SK-N-SH treated with all-trans-retinoic acid at 6 μM for 48 hours (cell line): Measurements from ENCODE around the gene ETS1.

Experiments
- ATAC-seq: fragments of 200-7000 bp; cut with Tn5 transposase; 3 replicates; pipeline ENCODE4 v1.9.1; 2020; ENCODE audit warnings: mild to moderate bottlenecking, moderate library complexity
- ARNTL ChIP-seq: fragments of 450-650 bp; formaldehyde crosslinking; IDR thresholded peaks from 2 replicates; pipeline ENCODE4 v1.5.0; 2020; ENCODE audit warnings: low read depth, mild to moderate bottlenecking, moderate library complexity, borderline replicate concordance
- BACH2 ChIP-seq: fragments of 250-450 bp; sonication (Bioruptor Pico); IDR thresholded peaks from 2 replicates; pipeline ENCODE4 v1.9.0; 2021; ENCODE audit warnings: mild to moderate bottlenecking, borderline replicate concordance
- CSDC2 ChIP-seq: fragments of 250-450 bp; sonication (Bioruptor Pico); IDR thresholded peaks from 2 replicates; pipeline ENCODE4 v1.5.0; 2020; ENCODE audit warnings: mild to moderate bottlenecking, moderate library complexity
- ESRRG ChIP-seq: fragments of 250-450 bp; sonication (Bioruptor Pico); IDR thresholded peaks from 2 replicates; pipeline ENCODE4 v1.6.1; 2021; ENCODE audit warnings: mild to moderate bottlenecking
- GLIS3 ChIP-seq: fragments of 250-450 bp; sonication (Bioruptor Pico); IDR thresholded peaks from 2 replicates; pipeline ENCODE4 v1.5.0; 2020; ENCODE audit warnings: mild to moderate bottlenecking, moderate library complexity
- ISL1 ChIP-seq: fragments of 250-450 bp; sonication (Bioruptor Pico); IDR thresholded peaks from 2 replicates; pipeline ENCODE4 v2.1.2; 2022; ENCODE audit warnings: mild to moderate bottlenecking, moderate library complexity
- OSR1 ChIP-seq: fragments of 250-450 bp; sonication (Bioruptor Pico); IDR thresholded peaks from 2 replicates; pipeline ENCODE4 v1.8.0; 2022; ENCODE audit warnings: moderate library complexity, mild to moderate bottlenecking, inconsistent platforms
- PPARA ChIP-seq: fragments of 250-450 bp; sonication (Bioruptor Pico); IDR thresholded peaks from 2 replicates; pipeline ENCODE4 v1.5.0; 2020; ENCODE audit warnings: mild to moderate bottlenecking, borderline replicate concordance
- TCF4 ChIP-seq: fragments of 250-450 bp; sonication (Bioruptor Pico); IDR thresholded peaks from 2 replicates; pipeline ENCODE4 v1.8.0; 2021; ENCODE audit warnings: mild to moderate bottlenecking, moderate library complexity, borderline replicate concordance
- TOX ChIP-seq: fragments of 250-450 bp; sonication (Bioruptor Pico); IDR thresholded peaks from 2 replicates; pipeline ENCODE4 v1.8.0; 2021; ENCODE audit warnings: mild to moderate bottlenecking, moderate library complexity, borderline replicate concordance
- ZC3H10 ChIP-seq: fragments of 250-450 bp; sonication (Bioruptor Pico); IDR thresholded peaks from 2 replicates; pipeline ENCODE4 v1.5.1; 2021; ENCODE audit warnings: mild to moderate bottlenecking, moderate library complexity
- ZFP3 ChIP-seq: fragments of 250-450 bp; sonication (Bioruptor Pico); IDR thresholded peaks from 2 replicates; pipeline ENCODE4 v1.5.0; 2020; ENCODE audit warnings: mild to moderate bottlenecking, moderate library complexity
- ZFP30 ChIP-seq: fragments of 450-650 bp; formaldehyde crosslinking; IDR thresholded peaks from 2 replicates; pipeline ENCODE4 v1.5.0; 2022; ENCODE audit warnings: mild to moderate bottlenecking, moderate library complexity
- ZNF565 ChIP-seq: fragments of 450-650 bp; formaldehyde crosslinking; conservative IDR thresholded peaks from 2 replicates; pipeline ENCODE4 v1.5.0; 2020; ENCODE audit warnings: low read depth, mild to moderate bottlenecking, moderate library complexity
- ZNF8 ChIP-seq: fragments of 450-650 bp; formaldehyde crosslinking; IDR thresholded peaks from 2 replicates; pipeline ENCODE4 v1.5.0; 2020; ENCODE audit warnings: mild to moderate bottlenecking, moderate library complexity
- TF ChIP-seq, protein P1 (sequence below): fragments of 250-450 bp; sonication (Bioruptor Pico); IDR thresholded peaks from 2 replicates; pipeline ENCODE4 v1.8.0; 2020; ENCODE audit warnings: mild to moderate bottlenecking, moderate library complexity, borderline replicate concordance
- TF ChIP-seq, protein P2 (sequence below): fragments of 250-450 bp; sonication (Bioruptor Pico); IDR thresholded peaks from 2 replicates; pipeline ENCODE4 v1.5.0; 2020; ENCODE audit warnings: mild to moderate bottlenecking, moderate library complexity
- TF ChIP-seq, protein P3 (sequence below): fragments of 250-450 bp; sonication (Bioruptor Pico); IDR thresholded peaks from 2 replicates; pipeline ENCODE4 v1.8.0; 2021; ENCODE audit warnings: low read depth, mild to moderate bottlenecking, moderate library complexity, borderline replicate concordance
- TF ChIP-seq, protein P4 (sequence below): fragments of 250-450 bp; sonication (Bioruptor Pico); IDR thresholded peaks from 2 replicates; pipeline ENCODE4 v1.5.1; 2021; ENCODE audit warnings: mild to moderate bottlenecking, moderate library complexity
- TF ChIP-seq, protein P5 (sequence below): fragments of 250-450 bp; sonication (Bioruptor Pico); IDR thresholded peaks from 2 replicates; pipeline ENCODE4 v1.5.1; 2020; ENCODE audit warnings: low read depth, mild to moderate bottlenecking, moderate library complexity

The ETS1 gene

GRCh38 chr11:128623091-128623490 is 35.7 kb upstream of the ETS1 start:
- TF ChIP-seq ZFP3 (CRISPR knock-in tag) (no peak), ZNF565 (CRISPR knock-in tag) (no peak)
- TF ChIP-seq, protein P1, sequence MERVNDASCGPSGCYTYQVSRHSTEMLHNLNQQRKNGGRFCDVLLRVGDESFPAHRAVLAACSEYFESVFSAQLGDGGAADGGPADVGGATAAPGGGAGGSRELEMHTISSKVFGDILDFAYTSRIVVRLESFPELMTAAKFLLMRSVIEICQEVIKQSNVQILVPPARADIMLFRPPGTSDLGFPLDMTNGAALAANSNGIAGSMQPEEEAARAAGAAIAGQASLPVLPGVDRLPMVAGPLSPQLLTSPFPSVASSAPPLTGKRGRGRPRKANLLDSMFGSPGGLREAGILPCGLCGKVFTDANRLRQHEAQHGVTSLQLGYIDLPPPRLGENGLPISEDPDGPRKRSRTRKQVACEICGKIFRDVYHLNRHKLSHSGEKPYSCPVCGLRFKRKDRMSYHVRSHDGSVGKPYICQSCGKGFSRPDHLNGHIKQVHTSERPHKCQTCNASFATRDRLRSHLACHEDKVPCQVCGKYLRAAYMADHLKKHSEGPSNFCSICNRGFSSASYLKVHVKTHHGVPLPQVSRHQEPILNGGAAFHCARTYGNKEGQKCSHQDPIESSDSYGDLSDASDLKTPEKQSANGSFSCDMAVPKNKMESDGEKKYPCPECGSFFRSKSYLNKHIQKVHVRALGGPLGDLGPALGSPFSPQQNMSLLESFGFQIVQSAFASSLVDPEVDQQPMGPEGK (CRISPR knock-in tag), result no peak
- ATAC-seq, result no peak

- ATAC-seq, result no peak
- TF ChIP-seq CSDC2 (CRISPR knock-in tag) (no peak), ARNTL (CRISPR knock-in tag) (no peak), OSR1 (CRISPR knock-in tag) (no peak), BACH2 (CRISPR knock-in tag) (no peak), ZNF8 (CRISPR knock-in tag) (no peak), TOX (CRISPR knock-in tag) (no peak), PPARA (no peak), ZFP3 (CRISPR knock-in tag) (no peak), ZNF565 (CRISPR knock-in tag) (no peak), ZFP30 (CRISPR knock-in tag) (no peak), ESRRG (CRISPR knock-in tag) (no peak)
- TF ChIP-seq, protein P2, sequence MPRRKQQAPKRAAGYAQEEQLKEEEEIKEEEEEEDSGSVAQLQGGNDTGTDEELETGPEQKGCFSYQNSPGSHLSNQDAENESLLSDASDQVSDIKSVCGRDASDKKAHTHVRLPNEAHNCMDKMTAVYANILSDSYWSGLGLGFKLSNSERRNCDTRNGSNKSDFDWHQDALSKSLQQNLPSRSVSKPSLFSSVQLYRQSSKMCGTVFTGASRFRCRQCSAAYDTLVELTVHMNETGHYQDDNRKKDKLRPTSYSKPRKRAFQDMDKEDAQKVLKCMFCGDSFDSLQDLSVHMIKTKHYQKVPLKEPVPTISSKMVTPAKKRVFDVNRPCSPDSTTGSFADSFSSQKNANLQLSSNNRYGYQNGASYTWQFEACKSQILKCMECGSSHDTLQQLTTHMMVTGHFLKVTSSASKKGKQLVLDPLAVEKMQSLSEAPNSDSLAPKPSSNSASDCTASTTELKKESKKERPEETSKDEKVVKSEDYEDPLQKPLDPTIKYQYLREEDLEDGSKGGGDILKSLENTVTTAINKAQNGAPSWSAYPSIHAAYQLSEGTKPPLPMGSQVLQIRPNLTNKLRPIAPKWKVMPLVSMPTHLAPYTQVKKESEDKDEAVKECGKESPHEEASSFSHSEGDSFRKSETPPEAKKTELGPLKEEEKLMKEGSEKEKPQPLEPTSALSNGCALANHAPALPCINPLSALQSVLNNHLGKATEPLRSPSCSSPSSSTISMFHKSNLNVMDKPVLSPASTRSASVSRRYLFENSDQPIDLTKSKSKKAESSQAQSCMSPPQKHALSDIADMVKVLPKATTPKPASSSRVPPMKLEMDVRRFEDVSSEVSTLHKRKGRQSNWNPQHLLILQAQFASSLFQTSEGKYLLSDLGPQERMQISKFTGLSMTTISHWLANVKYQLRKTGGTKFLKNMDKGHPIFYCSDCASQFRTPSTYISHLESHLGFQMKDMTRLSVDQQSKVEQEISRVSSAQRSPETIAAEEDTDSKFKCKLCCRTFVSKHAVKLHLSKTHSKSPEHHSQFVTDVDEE (CRISPR knock-in tag), result no peak
- TF ChIP-seq, protein P3, sequence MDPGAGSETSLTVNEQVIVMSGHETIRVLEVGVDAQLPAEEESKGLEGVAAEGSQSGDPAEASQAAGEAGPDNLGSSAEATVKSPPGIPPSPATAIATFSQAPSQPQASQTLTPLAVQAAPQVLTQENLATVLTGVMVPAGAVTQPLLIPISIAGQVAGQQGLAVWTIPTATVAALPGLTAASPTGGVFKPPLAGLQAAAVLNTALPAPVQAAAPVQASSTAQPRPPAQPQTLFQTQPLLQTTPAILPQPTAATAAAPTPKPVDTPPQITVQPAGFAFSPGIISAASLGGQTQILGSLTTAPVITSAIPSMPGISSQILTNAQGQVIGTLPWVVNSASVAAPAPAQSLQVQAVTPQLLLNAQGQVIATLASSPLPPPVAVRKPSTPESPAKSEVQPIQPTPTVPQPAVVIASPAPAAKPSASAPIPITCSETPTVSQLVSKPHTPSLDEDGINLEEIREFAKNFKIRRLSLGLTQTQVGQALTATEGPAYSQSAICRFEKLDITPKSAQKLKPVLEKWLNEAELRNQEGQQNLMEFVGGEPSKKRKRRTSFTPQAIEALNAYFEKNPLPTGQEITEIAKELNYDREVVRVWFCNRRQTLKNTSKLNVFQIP (CRISPR knock-in tag), result no peak
- TF ChIP-seq, protein P4, sequence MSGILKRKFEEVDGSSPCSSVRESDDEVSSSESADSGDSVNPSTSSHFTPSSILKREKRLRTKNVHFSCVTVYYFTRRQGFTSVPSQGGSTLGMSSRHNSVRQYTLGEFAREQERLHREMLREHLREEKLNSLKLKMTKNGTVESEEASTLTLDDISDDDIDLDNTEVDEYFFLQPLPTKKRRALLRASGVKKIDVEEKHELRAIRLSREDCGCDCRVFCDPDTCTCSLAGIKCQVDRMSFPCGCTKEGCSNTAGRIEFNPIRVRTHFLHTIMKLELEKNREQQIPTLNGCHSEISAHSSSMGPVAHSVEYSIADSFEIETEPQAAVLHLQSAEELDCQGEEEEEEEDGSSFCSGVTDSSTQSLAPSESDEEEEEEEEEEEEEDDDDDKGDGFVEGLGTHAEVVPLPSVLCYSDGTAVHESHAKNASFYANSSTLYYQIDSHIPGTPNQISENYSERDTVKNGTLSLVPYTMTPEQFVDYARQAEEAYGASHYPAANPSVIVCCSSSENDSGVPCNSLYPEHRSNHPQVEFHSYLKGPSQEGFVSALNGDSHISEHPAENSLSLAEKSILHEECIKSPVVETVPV (CRISPR knock-in tag), result no peak
These were observed 34.5 kb upstream of the ETS1 start for GRCh38 chr11:128621601-128622501.

- no peak; the same call in 2 of the 3 replicates for ATAC-seq
- TF ChIP-seq ESRRG (CRISPR knock-in tag) (no peak), ZC3H10 (CRISPR knock-in tag) (no peak), GLIS3 (CRISPR knock-in tag) (no peak), TCF4 (CRISPR knock-in tag) (no peak), PPARA (no peak), ISL1 (no peak)
- TF ChIP-seq, protein P5, sequence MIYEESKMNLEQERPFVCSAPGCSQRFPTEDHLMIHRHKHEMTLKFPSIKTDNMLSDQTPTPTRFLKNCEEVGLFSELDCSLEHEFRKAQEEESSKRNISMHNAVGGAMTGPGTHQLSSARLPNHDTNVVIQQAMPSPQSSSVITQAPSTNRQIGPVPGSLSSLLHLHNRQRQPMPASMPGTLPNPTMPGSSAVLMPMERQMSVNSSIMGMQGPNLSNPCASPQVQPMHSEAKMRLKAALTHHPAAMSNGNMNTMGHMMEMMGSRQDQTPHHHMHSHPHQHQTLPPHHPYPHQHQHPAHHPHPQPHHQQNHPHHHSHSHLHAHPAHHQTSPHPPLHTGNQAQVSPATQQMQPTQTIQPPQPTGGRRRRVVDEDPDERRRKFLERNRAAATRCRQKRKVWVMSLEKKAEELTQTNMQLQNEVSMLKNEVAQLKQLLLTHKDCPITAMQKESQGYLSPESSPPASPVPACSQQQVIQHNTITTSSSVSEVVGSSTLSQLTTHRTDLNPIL, result no peak
- TF ChIP-seq, protein P4 (CRISPR knock-in tag), result no peak
- TF ChIP-seq, protein P1 (CRISPR knock-in tag), result no peak
- TF ChIP-seq, protein P3 (CRISPR knock-in tag), result no peak
These were observed 33.1 kb upstream of the ETS1 start for GRCh38 chr11:128620309-128621100.
